Stimulated activated CD8-positive, alpha-beta memory T cell treated with anti-CD3 and anti-CD28 coated beads, Interleukin-15, amount 100 ng/mL, for 1 hour (primary cell): ENCODE data around the gene UQCC2.

ENCODE experiments used
- DNase-seq: peaks from one replicate; pipeline ENCODE4 v3.0.0-alpha.2; 2020; ENCODE audit warnings: low read depth

UQCC2 gene

GRCh38 chr6:33744001-33744848 lies 32.7 kb upstream of the UQCC2 start:
- DNase-seq: peak; percentile 55

DNA sequence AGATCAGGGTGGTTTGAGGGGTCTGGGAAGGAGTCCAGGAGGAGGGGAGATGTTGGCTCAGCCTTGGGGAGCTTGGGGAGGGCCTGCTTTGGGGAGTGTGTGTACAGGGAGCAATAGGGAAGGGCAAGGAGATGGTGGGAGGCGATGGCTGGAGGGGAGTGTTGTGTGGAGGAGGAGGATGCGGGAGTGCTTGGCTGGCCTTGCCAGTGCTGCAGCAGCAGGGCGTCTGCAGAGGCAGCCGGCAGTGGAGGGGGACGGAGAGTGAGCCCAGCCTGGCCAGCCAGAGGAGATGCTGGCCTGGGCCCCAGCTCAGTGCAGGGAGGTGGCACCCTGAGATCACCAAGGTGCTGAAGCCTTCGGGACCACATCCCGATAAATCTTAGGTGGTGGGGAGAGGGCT lies 31.3 kb upstream of the UQCC2 start:
- no peak for DNase-seq

- DNase-seq: no peak
Measured at GRCh38 chr6:33742092-33742491, 30.6 kb upstream of the UQCC2 start.

DNA sequence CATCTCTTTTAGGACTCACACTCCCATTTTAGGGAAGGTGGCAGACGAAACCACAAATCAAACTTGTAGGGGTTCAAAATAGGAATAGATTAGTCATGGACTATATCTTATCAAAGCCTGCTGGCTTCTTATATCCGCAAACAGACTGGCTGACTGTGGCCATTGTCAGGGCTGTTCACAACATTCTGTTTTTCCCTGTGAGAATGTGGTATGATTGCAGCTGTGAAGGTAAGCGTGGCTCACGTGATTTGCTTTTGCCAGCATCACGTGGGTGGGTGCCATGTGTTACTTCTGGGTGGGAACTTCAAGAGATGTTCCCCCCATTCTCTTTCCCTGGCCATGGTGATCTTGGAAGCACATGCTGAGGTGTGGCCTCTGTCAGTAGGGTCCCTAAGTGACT lies 29.3 kb upstream of the UQCC2 start:
- no peak for DNase-seq

GRCh38 chr6:33740204-33740608 lies 28.7 kb upstream of the UQCC2 start:
- DNase-seq: no peak

GRCh38 chr6:33739571-33739970 lies 28.1 kb upstream of the UQCC2 start:
- no peak for DNase-seq

DNA sequence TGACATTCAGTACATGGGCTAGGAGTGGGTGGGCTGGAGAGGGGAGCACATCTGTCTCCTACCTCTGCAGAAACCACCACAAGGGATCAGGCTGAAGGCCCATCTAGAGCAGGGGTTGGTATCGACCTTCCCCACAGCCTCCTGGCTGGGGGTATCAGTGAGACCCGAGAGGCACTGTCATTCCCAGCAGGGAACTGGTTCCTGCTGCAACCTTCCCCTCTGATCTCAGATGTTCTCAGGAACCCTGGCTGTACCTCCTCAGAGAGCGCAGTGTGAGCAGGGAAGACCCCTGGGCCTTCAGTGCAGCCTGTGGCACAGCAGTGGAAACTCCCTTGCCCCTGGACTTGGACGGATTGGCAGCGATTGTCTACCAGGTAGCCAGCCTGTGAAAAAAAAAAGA lies 27.4 kb upstream of the UQCC2 start:
- no peak for DNase-seq

DNA sequence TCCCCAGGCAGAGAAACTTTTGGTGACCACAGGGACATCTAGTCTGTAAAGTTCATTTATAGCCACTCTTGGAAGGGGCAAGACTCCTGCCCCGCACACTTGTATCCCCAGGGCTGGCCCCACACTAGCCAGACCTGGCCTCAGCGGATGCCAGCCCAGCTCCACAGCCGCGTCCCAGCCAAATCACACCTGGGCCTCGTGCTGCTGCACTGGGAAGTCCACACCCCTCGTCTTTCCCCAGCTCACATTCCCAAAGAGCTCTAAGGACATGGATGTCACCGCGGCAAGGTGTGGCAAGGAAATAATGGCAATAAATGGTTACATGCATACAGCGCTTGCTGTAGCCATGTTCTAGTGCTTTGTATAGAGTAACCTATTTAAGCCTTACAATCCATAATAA lies 26.7 kb upstream of the UQCC2 start:
- no peak for DNase-seq

DNA sequence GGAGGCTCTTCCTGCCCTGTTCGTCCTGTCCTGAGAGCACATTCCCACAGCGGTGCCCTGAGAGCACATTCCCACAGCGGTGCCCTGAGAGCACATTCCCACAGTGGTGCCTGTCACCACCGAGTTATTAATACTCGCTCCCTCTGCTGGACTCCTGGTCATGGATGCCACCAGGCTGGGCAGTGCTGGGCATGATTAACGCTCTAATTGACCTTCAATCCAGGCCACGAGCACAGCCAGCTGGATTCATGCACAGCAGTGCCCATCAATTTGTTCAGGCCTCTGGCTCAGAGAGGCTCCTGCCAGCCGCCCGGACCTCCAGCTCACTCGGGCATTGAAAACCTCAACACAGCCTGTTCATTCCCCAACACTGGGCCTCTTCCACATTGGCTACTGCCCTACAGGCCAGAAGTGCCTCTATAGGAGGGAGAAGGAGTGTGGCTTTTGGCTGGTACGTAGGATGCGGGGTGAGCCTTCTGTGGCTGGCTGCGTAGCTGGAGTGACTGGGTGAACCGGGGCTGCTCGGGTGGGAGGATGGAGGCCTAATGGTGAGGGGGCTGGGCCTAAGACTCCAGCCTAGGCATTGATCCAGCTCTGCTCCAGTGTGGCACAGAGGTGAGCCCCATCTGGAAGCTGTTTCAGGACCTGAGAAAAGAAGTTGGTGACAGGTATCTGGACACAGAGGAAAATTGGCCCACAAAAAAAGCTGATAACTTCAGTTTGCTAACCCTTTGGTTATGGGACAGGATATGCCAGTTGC lies 25.9 kb upstream of the UQCC2 start:
- DNase-seq: no peak

GRCh38 chr6:33735216-33735615 lies 23.7 kb upstream of the UQCC2 start:
- no peak for DNase-seq

- no peak for DNase-seq
Measured at GRCh38 chr6:33733709-33734007, 22.2 kb upstream of the UQCC2 start.

DNA sequence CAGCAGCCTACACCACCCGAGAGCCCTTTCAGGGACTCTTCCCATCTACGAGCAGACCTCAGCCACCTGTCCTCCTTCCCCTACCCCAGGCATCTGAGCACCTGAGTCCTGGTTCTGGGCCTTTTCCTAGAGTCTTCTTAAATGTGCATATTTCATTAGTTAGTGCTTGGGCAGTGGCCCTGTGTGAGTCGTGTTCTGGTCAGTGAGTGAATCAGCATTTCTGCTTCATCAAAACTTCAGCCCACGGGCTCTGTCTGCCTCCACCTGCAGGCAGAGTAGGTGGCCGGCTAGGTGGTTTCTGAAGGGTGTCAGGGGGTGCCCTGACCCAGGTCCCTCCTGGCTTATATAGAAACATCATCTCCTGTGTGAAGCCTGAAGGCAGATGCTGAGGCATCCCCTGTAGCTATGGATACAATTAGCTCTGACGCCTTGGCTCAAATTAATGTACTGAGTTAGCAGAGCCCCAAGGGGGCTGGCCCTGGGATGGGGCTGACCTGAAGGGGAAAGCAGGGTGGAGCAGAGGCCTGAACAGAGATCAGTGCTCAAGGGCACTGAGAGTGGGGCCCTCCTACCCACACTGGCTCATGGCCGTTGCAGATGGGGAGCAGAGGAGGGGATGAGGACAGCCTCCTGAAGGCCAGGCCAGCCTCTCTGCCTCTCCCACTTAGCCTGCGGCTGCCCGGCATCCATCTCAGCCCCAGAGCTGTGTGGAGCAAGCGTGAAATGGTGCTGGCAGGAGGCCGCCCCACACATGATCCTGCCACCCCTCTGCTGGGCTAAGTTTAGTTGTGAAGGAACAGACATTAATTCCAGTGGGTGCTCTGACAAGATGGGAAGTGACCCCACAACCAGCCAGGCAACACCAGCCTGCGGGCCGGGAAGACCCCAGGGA lies 21.6 kb upstream of the UQCC2 start:
- DNase-seq: no peak

DNA sequence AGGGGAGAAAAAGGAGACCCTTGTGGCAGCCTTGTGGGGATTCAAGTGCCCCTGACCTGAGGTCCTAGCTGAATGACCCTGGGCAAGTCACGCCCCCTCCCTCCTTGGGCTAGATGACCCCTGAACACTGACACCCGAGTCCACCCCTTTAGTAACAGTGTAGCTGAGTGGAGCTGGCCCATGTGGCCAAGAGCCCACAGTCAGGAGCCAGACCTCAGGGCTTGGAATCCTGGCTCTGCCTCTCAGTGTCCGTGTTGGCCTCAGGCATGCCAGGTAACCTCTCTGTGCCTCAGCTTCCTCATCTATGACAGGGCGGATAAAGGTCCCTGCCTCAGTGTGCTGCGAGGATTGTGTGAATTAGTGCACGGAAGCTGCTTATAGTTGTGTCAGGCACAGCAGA lies 20.9 kb upstream of the UQCC2 start:
- DNase-seq: no peak

- no peak for DNase-seq
Measured at GRCh38 chr6:33731751-33732282, 20.3 kb upstream of the UQCC2 start.

DNA sequence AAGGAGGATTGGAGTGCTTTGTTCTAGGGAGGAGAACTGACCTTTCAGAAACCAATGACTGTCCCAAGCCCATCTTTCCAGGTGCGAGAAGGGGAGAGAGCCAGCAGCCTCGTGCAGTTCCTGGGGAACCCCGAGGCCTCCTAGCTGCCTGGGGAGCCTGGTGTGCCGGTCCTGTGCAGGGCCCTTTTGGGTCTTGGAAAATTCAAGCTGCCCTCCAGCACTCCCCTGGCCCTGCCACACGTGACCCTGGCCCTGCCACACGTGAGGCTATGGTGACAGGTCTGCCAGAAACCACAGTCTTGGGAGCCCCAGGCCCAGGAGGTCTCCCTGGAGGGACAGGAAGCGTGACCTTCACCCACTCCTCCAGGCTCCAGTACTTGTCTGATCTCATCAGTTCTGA lies 19.5 kb upstream of the UQCC2 start:
- no peak for DNase-seq

GRCh38 chr6:33730611-33731010 lies 19.1 kb upstream of the UQCC2 start:
- DNase-seq: no peak

- no peak for DNase-seq
Measured at GRCh38 chr6:33729059-33729458, 17.6 kb upstream of the UQCC2 start.

- DNase-seq: no peak
Measured at GRCh38 chr6:33728438-33728837, 16.9 kb upstream of the UQCC2 start.

DNA sequence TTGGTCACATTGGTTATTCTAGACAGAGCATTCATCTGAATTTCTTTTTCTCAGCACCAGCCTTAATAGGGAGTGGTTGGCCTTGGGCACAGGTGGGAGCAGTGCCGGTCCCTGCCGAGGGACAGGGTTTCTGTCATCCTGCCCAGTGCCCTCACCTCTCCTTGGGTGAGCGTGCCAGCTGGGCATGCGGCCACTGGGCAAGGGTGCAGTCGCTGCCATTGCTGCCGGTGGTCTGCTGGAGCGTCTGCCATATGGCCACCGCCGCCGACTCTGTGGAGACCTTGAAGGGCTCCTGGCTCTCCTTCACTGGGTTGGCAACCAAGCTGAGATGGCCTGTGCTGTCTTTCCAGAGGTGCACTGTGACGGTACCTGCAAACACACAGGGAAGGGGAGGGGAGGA lies 16.4 kb upstream of the UQCC2 start:
- DNase-seq: no peak

GRCh38 chr6:33727126-33727525 lies 15.6 kb upstream of the UQCC2 start:
- DNase-seq: no peak

DNA sequence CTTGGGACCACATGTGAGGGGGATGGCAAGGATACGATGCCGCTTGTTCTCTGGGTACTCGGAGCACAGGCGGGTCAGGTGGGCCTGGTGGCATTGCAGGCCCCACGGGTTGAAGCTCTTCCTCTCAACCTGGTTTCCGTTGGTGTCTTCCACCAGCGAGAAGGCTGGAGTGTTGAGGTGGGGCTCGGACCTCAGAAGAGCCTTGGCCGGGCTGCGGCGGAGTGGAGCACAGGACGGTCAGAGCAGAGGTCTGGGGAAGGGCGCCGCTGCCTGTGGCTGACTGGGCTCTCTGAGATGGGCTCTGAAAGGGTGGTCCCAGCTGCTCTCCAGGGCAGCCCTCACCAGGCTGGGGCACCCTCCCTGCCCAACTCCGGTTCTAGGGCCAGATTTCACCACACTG lies 15.2 kb upstream of the UQCC2 start:
- no peak for DNase-seq

GRCh38 chr6:33725891-33726673 lies 14.6 kb upstream of the UQCC2 start:
- DNase-seq: no peak
